Activated CD4-positive, alpha-beta T cell treated with anti-CD3 and anti-CD28 coated beads for 48 hours (primary cell): ENCODE results near the gene EDNRB.
"Not testable (repeated sequence)": the region's sequence is repeated elsewhere in the genome, so short reads cannot be mapped to it uniquely, and the experiment has no call there.

Source experiments
- DNase-seq: peaks from one replicate; pipeline ENCODE4 v3.0.0-alpha.2; 2020

EDNRB gene

GRCh38 chr13:77896536-77896935 lies 22.1 kb downstream of the EDNRB start:
- DNase-seq, result no peak

DNA sequence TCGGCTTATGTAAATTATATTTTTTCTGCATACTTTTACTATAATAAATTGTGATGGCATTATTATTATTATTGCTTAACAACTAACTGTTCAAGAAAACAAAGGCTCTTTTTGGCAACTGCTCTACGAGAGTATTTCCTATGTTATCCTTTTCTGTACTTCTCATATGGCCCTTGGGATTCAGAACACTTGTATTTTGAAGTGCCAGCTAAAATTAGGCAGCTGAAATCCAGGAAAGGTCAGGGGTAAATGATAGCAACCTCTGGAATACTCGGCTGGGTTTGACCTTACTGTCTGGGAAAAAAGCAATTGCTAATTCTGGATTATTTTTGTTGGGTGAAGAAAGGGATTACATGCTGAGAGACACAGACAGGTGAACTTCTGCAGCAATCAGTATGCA lies 23.9 kb downstream of the EDNRB start:
- no peak for DNase-seq

DNA sequence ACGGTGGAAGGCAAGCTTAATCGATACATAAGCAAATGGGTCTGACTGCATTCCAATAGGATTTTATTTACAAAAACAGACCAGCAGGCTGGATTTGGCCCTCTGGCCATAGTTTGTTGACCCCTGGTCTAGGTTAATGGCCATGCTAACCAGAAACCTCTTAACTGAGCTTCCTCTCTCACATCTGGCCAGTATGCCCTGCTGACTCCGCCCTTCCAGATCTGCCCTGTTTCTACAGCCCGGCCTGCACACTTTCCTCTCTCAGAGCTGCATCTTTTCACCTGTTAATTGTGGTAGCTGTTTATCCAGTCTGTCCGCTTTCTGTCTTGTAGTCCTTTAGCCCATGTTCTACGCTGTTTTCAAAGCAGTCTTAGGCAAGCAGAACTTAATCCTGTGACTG lies 25.6 kb downstream of the EDNRB start:
- no peak for DNase-seq

GRCh38 chr13:77892491-77892890 lies 26.1 kb downstream of the EDNRB start:
- DNase-seq, result no peak

DNA sequence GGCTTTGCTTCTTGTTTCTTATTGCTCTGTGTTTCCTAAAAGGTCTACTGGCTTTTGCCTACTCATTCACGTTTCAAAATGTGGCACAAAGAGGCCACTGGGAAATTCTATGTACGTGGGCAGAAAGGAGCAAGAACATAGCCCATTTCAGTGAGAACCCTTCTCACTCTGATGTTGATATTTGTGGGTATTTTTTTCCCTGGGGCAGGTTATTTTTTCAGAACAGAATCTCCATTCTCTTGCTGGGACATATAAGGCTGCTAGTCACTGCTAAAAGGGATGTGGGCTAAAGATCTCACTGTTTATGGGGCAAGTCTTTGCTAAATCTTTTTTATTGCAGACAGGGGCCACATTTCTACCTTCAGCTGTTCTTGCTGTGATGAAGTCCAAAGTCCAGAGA lies 27.1 kb downstream of the EDNRB start:
- no peak for DNase-seq

GRCh38 chr13:77891041-77891440 lies 27.6 kb downstream of the EDNRB start:
- no peak for DNase-seq

GRCh38 chr13:77883328-77883727 lies 35.3 kb downstream of the EDNRB start:
- no peak for DNase-seq

DNA sequence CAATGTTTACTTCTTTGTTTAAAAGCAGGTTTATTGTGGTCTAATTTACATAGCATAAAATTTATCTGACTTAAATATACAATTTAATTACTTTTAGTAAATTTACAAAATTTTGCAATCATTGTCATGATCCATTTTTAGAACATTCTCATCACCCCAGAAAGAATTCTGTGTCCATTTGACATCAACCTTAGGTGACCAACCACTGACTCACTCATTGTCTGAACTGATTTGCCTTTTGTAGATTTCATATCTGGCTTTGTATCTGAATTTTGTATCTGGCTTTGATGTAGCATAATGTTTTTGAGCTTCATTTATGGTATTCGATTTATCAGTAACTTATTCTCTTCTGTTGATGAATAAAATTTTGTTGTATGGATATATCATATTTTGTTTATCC lies 40.4 kb downstream of the EDNRB start:
- DNase-seq, result no peak

DNA sequence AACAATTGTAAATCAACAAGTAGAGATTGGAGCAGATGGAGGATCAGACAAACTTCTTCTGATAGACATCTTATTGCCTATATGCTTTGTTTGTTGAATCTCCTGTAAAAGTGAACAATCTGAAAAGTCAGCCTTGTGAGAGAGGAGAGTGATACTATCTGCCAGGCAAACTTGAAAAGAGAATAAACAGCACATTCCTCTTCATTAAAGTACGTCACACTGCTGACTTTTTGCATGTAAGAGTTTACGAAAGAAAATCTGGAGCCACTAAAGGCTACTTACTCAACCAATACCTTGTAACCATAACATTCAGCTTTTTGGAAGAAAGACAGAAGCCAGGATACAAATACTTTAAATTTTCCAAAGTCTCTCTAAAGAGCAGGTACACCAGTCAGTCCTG lies 42.5 kb downstream of the EDNRB start:
- no peak for DNase-seq

DNA sequence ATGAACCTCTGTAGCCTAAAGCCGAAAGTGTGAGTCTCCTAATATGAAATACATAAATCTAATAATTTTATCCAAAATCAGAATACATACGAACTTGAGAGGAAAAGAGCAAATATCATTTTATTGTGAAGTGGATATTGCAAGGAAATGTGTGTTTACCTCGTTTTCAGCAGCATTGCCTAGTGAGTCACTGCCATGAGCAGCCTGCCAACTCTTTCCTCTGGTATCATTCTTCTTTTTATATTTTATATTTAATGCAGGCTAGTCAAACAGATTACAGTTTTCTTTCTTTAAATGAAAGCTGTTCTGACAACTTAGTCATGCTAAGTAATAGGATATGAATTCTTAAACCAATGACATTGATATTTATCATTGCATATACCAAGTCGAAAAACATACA lies 44.2 kb downstream of the EDNRB start:
- no peak for DNase-seq

GRCh38 chr13:77872995-77873394 lies 45.6 kb downstream of the EDNRB start:
- no peak for DNase-seq

DNA sequence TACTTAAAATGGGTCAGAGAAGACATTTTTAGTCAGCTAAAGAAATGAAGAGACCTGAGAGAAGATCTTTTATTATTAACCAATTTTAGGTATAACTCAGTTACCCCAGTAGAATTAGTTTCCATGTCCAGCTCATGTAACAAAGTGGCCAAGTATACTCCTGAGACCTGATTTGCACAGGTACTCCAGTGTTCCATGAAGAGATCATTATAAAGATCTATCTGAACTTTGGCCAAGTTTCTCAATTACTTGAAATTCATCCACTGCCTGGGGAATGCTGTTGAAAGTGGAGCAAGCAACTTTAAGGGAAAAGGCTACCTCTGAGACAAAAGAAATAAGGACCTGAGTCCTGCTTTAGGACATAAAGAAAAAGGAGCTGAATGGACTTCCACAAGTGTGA lies 47.0 kb downstream of the EDNRB start:
- no peak for DNase-seq

DNA sequence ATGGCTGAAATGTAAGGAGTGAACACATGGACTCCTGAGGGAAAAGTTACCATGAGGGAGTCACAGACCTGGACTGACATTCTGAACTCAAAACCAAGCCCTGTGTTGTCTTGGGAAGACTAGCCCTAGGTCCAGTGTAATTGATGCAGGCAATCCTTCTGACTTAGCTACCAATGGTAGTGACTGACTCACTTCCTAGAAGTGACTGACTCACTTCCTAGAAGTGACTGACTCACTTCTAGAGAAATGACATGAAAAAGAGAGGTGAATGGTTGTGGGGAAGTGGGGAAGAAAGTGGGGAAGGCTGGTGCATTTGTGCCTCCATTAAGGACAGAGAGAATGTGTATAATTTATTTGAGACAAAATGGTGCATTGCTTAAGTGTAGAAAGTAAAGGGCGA lies 49.9 kb downstream of the EDNRB start:
- DNase-seq, result peak; percentile 2

- DNase-seq, result no peak
These were observed 51.7 kb downstream of the EDNRB start for GRCh38 chr13:77866971-77867370.

- DNase-seq, result no peak
These were observed 53.0 kb downstream of the EDNRB start for GRCh38 chr13:77865622-77866021.

GRCh38 chr13:77863144-77863543 lies 55.5 kb downstream of the EDNRB start:
- DNase-seq, result no peak

- DNase-seq, result no peak
These were observed 56.9 kb downstream of the EDNRB start for GRCh38 chr13:77861741-77862140.

DNA sequence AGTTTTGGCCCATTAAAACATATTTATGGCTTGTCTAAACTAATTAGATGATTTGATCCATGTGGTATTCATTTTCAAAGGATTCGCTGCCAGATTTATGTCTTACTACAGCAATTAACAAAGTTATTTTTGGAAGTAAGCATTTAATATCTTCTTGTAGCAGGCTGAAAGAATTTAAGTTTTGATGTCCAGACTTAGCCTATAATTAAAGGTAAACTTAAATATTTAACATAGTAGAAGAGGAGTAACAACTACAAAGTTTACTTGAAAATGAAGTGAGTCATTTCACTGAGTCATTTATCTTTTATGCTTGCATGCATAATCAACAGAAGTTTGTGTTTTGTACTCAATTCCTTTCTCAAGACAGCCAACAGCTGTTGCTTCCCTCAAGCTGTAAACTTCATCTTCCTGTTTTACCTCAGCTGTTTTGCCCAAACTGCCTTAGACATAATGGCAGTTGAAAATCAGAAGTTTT lies 58.1 kb downstream of the EDNRB start:
- DNase-seq, result no peak

GRCh38 chr13:77859450-77859849 lies 59.2 kb downstream of the EDNRB start:
- DNase-seq, result no peak

DNA sequence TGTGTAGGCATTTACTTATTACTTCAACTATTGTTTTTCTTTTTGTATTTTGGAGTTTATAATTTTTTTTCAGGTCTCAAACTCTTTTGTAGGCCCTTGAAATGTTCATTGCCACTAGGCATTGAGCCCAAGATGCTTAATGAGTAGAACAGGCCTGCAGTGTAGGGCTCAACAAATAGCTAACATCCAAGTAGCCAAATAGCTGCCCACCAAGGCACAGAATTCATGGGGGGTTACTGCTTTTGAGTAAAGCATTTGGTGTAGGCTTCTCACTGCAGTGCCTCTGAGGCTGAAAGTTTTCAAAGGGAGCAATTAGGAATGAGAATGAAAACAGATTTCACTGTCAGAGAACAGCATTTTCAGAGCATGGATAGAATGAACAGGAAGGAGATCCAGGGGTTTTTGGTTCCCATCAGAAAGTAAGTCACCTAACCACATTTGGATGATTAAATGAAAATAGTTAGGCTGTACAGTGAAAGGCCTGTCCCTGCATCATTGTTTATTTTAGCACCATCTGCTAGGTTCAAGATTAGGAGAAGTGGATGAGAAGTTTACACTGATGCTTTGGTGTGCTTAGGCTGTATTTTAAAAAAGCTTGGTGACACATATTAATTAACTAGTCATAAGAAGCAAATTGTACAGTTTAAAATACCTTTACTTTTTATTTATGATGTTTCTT lies 61.0 kb downstream of the EDNRB start:
- DNase-seq, result no peak

GRCh38 chr13:77853703-77854102 lies 64.9 kb downstream of the EDNRB start:
- no peak for DNase-seq

DNA sequence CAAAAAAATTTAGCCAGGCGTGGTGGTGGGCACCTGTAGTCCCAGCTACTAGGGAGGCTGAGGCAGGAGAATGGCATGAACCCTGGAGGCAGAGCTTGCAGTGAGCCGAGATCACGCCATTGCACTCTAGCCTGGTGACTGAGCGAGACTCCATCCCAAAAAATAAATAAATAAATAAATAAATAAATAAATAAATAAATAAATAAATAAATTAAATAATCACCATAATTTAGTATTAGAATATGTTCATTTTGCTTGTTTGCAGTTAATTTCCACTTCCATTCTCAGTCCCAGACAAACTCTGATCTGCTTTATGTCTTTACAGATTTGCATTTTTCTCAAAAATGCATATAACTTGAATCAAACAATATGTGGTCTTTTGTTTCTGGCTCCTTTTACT lies 70.6 kb downstream of the EDNRB start:
- not testable (repeated sequence) for DNase-seq

- DNase-seq, result no peak
These were observed 72.5 kb downstream of the EDNRB start for GRCh38 chr13:77846173-77846572.
